Activated effector memory CD4-positive, alpha-beta T cell treated with Interleukin-2 at 50 U/mL for 16 hours (primary cell): ENCODE results near the gene WDR26.

Experiments used
- DNase-seq: peaks from one replicate; pipeline ENCODE4 v3.0.0-alpha.2; 2020

WDR26 gene

GRCh38 chr1:224343679-224344078, 90.9 kb downstream of the WDR26 start:
- DNase-seq = no peak

GRCh38 chr1:224340453-224341384, 93.9 kb downstream of the WDR26 start:
- DNase-seq = peak; percentile 22

GRCh38 chr1:224339442-224340033, 95.1 kb downstream of the WDR26 start:
- DNase-seq = no peak

DNA sequence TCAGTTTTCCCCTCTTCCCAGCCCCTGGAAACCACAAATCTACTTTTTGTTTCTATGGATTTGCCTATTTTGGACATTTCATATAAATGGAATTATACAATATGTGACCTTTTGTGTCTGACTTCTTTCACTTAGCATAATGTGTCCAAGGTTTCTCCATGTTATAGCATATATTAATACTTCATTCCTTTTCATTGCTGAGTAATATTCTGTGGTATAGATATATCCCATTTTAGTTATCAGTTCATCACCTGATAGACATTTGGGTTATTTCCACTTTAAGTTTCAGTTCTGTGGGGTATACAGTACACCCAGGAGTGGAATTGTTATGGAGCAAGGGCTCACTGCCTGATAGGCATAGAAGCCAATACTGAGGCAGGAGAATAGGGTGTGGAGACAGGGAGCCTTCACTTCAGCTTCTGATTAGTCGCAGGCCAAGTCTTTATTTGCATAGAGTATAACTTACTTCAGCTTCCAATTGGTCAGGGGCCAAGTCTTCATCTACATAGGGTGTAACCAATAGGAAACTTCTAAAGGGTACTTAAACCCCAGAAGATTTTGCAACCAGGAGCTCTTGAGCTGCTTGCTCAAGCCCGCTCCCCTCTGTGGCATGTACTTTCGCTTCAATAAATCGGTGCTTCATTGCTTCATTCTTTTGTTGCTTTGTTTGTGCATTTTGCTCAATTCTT, 96.3 kb downstream of the WDR26 start:
- DNase-seq = no peak
